RWPE1 (cell line): Measurements from ENCODE around the gene SH3YL1.

ENCODE experiments used
- CTCF ChIA-PET: fragments of 350-600 bp; sonication (Branson Sonifier 250); formaldehyde crosslinking; extraction: SDS; loops from one replicate; lab custom pipeline; 2021; lab: Yijun Ruan, JAX
- POLR2A ChIA-PET: fragments of 400-600 bp; formaldehyde crosslinking; extraction: SDS; loops from one replicate; lab custom pipeline; 2020; ENCODE audit warnings: antibody characterized with exemption; ENCODE audit not compliant: low non-redundant PET; lab: Yijun Ruan, JAX
- DNase-seq: peaks from one replicate; pipeline ENCODE4 v3.0.0; 2012; ENCODE audit warnings: low spot score
- H3K27ac ChIP-seq: fragments of 450-650 bp; 2 replicates; pipeline ENCODE4 v1.5.1; 2017
- CTCF ChIP-seq: fragments of 450-650 bp; conservative IDR thresholded peaks from 2 replicates; pipeline ENCODE4 v1.5.1; 2017; ENCODE audit warnings: low read depth, mild to moderate bottlenecking

Gene SH3YL1

GRCh38 chr2:256094-256493, 7.7 kb downstream of the SH3YL1 start:
- ChIA-PET POLR2A (no interaction called here), CTCF (no interaction called here)
- no peak for DNase-seq
- no peak for TF ChIP-seq CTCF
- H3K27ac ChIP-seq: no peak overlapping the region

- no peak overlapping the region for H3K27ac ChIP-seq
- DNase-seq: no peak
- CTCF ChIA-PET: no interaction called here
- no peak for TF ChIP-seq CTCF
- POLR2A ChIA-PET: no interaction called here
Measured at GRCh38 chr2:255195-255594, 8.6 kb downstream of the SH3YL1 start.

- no peak overlapping the region for H3K27ac ChIP-seq
- no peak for TF ChIP-seq CTCF
- no peak for DNase-seq
- CTCF ChIA-PET: interaction anchor here (0.7 kb wide), 1 partner anchor 39 kb away, joined by 3 read pairs; no protein-coding TSS in a partner anchor
- POLR2A ChIA-PET: no interaction called here
Measured at GRCh38 chr2:254241-254640, 9.6 kb downstream of the SH3YL1 start.

- TF ChIP-seq CTCF: no peak
- DNase-seq: no peak
- ChIA-PET POLR2A (no interaction called here), CTCF (no interaction called here)
- H3K27ac ChIP-seq: no peak overlapping the region
Measured at GRCh38 chr2:253202-253638, 10.6 kb downstream of the SH3YL1 start.

GRCh38 chr2:252001-252602, 11.7 kb downstream of the SH3YL1 start:
- CTCF ChIA-PET: interaction anchor here (0.9 kb wide), 1 partner anchor 249 kb away, joined by 3 read pairs; no protein-coding TSS in a partner anchor
- DNase-seq: no peak
- no peak overlapping the region for H3K27ac ChIP-seq
- no peak for TF ChIP-seq CTCF
- POLR2A ChIA-PET: no interaction called here

GRCh38 chr2:249538-250042, 14.2 kb downstream of the SH3YL1 start:
- H3K27ac ChIP-seq: no peak overlapping the region
- ChIA-PET CTCF (interaction anchor here (0.7 kb wide), 1 partner anchor 136 kb away, joined by 5 read pairs; no protein-coding TSS in a partner anchor), POLR2A (no interaction called here)
- DNase-seq: no peak
- no peak for TF ChIP-seq CTCF
